Liver (tissue), 3 donors: Measurements from ENCODE around the gene FBXO34.

Experiments
- EGR1 ChIP-seq, 2 donors: IDR thresholded peaks; 2 replicates each; pipeline ENCODE4 v1.6.1; 2016 to 2018; ENCODE audit warnings: antibody characterized with exemption in 2 of 2, low read depth in 2 of 2
- RAD21 ChIP-seq, 2 donors: IDR thresholded peaks; 2 replicates each; pipeline ENCODE4 v1.6.1; 2016; ENCODE audit warnings: antibody characterized with exemption in 2 of 2, mild to moderate bottlenecking in 2 of 2
- TF ChIP-seq, protein P1 (sequence below): fragments of 150-350 bp; IDR thresholded peaks from 2 replicates; pipeline ENCODE4 v1.5.1; 2017; ENCODE audit warnings: improper control_type of control experiment, low read depth, low read length; ENCODE audit not compliant: missing input control
- donor health status: healthy.
- donor health status: healthy.

DNA sequence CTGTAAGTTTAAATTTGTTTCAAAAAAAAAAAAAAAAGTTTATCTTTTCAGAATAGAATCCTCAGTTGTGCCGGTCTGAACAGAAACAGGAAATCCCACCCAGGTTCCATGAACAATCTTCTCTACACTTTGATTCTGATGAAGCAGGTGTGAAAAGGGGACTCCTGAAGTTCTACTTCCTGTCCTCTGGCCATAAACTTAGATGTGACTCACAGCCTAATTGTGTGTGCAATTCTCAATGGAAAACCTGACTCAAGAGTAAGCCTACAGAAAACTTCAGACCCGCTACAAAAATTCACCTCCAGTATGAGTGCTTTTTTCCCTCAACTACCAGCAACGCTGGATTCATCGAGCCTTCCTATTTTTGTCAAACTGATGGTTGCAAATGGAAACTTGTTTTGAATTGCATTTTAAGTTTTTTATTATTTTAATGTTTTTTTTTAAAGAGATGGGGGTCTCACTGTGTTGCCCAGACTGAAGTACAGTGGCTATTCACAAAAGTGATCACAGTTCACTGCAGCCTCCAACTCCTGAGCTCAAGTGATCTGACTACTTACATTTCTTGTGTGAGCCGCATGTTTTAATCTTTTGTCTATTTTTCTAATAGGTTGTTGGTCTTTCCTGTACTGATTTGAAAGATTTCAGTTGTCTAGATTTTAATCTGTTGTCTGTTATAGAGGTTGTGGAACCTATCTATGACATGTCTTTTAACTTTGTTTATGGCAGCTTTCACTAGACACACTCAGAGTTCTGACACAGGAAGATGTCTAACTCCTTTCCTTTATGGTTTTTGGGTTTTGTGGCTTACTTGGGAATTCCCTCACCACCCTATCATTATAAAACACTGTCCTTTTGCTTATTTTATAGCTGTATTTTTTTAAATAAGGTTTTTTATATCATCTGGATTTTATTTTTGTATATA lies 102.8 kb downstream of the FBXO34 start:
- TF ChIP-seq, protein P1, sequence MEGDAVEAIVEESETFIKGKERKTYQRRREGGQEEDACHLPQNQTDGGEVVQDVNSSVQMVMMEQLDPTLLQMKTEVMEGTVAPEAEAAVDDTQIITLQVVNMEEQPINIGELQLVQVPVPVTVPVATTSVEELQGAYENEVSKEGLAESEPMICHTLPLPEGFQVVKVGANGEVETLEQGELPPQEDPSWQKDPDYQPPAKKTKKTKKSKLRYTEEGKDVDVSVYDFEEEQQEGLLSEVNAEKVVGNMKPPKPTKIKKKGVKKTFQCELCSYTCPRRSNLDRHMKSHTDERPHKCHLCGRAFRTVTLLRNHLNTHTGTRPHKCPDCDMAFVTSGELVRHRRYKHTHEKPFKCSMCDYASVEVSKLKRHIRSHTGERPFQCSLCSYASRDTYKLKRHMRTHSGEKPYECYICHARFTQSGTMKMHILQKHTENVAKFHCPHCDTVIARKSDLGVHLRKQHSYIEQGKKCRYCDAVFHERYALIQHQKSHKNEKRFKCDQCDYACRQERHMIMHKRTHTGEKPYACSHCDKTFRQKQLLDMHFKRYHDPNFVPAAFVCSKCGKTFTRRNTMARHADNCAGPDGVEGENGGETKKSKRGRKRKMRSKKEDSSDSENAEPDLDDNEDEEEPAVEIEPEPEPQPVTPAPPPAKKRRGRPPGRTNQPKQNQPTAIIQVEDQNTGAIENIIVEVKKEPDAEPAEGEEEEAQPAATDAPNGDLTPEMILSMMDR = no peak
- TF ChIP-seq EGR1 (IDR thresholded peaks at IDR 0.05; ENCODE audit: low read depth in 2 of 2) (no peak), RAD21 (IDR thresholded peaks at IDR 0.05) (no peak)
